GM19043 (cell line): ENCODE data around the gene CCND1.
"Not testable (repeated sequence)": the region's sequence is repeated elsewhere in the genome, so short reads cannot be mapped to it uniquely, and the experiment has no call there.

ENCODE experiments used
- ATAC-seq: cut with Tn5 transposase; IDR thresholded peaks from one replicate; pipeline ENCODE4 v1.9.1; 2021; ENCODE audit warnings: low read depth; ENCODE audit not compliant: unreplicated experiment

The CCND1 gene

DNA sequence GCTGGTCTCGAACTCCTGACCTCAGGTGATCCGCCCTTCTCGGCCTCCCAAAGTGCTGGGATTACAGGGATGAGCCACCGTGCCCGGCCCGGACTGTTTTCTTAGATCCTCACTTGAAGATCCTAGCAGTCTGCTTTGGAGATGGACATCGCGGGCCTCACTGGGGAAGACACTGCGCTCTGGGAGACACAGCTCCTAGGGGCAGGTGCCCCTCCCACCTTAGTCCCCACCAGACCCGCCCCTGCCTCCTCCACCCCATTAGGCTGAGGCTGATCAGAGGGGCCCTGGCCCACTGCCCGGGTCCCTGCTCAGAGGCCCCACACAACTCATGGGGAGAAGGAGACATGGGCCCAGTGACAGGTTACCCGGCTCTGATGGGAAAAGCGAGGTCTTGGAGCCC is 45.5 kb downstream of the CCND1 start:
- ATAC-seq, result no peak

DNA sequence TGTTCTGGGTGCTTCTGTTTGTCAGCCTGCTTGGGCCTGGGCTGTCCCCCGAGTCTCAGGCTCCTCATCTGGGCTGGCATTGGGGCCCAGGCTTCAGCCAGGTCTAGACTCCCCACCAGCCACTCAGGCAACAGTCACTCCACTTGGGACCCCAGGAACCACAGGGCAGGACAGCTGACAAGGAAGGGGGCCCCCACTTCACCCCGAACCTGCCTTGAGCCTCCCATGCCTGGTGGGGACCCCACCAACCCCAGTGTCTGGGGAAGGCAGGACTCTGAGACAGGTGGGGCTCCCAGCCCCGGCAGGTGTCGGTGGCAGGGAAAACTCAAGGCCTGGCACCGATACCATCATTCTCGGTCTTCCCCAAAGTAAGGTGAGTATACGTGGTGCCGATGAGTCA is 45.9 kb downstream of the CCND1 start:
- ATAC-seq, result no peak

GRCh38 chr11:69687969-69688771 is 47.2 kb downstream of the CCND1 start:
- ATAC-seq, result not testable (repeated sequence)

DNA sequence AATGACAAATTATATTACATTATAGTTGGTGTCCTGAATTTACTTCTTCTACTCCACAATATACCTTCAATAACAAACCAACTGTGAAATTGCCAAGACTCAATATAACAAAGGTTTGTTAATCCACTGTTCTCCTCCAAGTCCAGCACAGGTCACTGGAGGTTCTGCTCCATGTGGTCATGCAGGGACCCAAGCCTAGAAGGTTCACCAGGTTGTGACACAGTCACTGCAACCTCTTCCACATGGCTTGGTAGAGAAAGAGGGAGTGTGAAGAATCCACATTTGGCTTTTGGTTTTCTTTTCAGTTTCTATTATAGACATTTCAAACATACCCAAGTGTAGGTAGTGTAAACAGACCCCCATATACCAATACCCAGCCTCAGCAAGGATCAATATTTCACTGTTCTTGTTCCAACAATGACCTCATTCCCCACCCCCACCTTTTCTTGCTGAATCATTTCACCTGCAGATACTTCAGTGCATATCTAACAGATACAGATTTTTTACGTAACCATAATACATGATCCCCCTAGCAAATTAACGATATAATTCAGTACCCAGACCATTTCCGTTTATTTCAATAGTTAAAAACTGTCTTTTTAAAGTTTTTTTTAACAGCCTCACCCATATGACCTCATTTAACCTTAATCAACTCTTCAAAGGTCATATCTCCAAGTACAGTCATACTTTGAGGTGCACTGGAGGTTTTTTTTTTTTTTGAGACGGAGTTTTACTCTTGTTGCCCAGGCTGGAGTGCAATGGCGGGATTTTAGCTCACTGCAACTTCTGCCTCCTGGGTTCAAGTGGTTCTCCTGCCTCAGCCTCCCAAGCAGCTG is 48.7 kb downstream of the CCND1 start:
- no peak for ATAC-seq

DNA sequence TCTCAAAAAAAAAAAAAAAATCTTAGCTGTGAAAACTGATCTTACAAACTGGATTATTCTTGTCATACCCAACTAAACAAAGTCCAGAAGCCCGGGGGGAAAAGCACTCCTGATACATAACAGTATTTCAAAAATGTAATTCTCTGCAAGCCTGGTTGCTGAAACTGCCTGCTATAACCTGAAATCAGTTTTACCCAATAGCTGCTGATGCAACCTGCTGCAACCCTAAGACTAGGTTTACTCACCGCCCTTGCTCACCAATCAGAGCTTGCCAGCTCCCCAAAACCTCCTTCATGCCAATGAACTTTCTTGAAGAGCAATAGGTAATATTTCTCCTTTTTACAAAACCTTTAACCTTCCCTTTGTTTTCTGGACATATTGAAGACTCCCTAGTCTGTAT is 50.5 kb downstream of the CCND1 start:
- no peak for ATAC-seq

DNA sequence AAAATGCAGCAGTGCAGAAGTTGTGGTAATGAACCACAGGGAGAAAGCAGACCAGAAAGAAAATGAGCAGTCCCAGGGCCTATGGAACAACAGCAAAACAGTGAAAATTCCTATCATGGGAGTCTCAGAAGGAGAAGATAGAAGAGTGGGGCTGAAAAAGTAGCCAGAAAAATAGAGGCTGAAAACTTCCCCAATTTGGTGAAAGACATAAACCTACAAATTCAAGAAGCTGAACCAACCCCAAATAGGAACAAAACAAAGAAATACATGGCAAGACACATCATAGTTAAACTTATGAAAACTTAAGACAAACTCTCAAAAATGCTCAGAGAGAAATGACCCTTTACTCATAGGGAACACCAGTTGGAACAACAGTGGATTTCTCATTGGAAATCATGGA is 51.5 kb downstream of the CCND1 start:
- no peak for ATAC-seq

GRCh38 chr11:69694781-69695180 is 53.8 kb downstream of the CCND1 start:
- no peak for ATAC-seq

DNA sequence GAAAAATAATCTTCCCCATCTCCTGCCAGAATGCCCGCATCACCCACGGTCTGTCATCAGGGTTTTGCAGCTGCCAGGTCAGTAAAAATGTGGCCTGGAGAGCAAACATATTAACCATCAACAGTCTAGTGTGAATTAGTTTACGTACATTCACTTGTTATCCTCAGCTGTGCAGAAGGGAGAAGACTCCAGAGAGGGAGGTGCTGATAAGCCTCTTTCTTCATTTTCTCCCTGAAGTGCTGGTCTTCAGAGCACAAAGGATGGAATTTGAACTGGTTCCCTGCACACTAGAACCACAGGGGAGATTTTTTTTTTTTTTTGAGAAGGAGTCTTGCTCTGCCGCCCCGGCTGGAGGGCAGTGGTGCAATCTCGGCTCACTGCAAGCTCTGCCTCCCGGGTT is 54.6 kb downstream of the CCND1 start:
- no peak for ATAC-seq

DNA sequence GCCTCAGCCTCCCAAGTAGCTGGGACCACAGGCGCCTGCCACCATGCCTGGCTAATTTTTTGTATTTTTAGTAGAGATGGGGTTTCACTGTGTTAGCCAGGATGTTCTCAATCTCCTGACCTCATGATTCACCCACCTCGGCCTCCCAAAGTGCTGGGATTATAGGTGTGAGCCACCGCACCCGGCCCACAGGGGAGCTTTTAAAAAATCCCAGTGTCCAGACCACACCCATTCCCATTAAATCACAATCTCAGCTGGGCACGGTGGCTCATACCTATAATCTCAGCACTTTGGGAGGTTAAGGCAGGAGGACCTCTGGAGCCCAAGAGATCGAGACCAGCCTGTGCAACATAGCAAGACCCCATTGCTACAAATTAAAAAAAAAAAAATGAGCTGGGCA is 55.0 kb downstream of the CCND1 start:
- ATAC-seq, result not testable (repeated sequence)

DNA sequence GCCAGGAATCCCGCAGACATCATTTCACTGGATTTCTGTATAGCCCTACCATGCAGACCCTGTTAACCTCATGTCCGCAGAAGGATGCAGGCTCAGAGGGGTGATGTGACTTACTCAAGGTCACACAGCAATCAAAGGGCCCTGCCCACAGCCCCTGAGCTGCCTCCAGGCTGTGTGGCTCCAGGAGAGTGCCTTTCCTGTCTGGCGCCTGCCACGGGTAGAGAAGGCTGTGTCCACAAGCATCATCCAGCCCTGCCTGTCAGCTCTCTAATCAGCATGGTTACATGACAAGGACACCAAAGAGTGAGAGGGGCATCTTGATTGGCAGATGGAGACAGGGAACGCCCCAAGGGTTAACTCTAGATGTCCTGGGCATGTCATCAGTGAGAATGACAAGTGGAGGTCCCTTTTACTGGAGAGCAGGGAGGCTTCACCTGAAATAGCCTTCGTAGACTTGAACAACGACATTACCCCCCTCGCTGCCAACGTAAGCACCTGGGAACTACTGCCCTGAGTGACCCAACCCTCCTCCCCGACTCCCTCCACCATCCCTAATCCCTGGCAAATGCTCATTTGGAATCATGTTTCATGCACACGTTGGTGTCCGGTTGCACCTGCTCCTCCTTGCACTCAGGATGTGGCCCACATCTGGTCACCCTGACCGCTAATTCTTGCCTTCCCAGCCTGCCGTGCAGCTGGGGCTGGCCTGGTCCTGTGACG is 56.0 kb downstream of the CCND1 start:
- ATAC-seq, result no peak

GRCh38 chr11:69697469-69697843 is 56.5 kb downstream of the CCND1 start:
- ATAC-seq, result no peak

- ATAC-seq, result no peak
Measured at GRCh38 chr11:69697861-69698260, 56.9 kb downstream of the CCND1 start.

DNA sequence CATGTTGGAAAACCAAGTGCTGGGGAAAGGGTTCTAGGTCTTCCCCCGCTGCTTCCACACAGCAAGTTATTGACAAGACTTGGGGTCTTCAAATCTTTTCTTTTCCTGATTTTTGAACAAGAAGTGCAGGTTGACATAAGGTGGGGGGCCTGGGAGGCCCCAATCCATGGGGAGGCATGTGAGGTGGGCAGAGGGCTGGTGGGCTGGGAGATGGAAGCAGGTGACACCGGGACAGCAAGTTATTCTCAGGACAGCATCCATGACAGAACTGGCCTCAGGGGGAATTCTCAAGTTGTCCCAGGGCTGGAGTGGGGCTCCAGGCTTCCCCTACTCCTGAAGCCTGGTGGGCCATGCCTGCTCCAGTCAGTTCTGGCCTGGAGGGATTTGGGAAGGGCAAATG is 57.4 kb downstream of the CCND1 start:
- no peak for ATAC-seq

DNA sequence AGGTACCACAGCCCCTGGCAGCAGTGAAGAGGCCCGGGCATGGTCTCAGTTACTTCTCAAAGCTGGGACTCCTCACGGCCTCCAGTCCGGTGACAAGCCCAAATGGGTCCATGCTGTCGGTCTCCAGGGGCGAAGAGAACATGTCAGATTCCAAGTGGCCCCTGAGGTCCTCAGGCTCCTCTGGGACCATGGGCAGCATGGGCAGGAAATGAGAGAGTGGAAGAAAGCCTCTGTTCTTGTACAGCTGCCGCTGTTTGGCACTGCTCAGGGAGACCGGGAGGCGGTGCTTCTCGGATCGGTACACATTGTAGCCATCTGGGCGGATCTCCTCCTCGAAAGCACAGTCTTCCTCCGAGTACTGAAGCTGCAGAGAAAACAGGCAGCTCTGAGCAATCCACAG is 58.3 kb downstream of the CCND1 start:
- ATAC-seq, result no peak

DNA sequence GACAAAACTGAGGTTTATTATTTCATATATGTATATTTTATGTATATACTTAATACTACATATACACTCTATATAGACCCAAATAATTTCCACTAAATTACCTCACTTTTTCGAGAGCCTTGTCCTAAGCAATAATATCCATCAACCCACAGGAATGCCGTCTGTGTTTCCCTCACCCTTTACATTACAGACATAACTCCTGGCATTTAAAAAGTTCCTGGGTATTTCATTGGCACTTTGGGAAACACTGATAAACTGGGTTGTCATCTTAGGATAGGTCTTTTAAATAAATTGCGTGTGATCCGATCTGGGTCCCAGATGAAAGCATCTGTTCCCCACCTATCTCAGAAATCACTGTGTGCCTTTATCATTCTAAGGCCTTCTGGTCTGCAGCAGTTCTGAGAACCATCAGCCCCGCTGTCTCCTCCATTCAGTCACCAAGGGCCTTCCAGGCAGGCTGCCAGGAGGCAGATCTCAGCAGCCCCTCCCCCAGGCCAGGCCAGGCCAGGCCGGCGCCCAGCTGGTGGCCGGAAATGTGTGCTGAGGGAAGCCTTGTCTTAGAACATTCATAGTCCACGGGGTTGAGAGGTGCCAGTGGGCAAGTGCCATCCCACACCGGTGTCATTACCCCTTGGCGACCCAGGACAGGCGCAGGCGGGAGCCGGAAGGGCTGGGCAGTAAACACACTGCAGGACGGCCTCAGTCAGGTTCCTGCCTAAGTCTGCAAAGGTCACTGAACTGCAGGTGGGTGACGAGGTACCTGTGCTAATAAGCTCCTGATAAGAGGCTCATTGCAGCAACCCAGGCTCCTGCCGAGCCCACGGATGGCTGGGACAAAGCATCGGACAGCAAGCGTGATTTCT is 59.6 kb downstream of the CCND1 start:
- no peak for ATAC-seq

DNA sequence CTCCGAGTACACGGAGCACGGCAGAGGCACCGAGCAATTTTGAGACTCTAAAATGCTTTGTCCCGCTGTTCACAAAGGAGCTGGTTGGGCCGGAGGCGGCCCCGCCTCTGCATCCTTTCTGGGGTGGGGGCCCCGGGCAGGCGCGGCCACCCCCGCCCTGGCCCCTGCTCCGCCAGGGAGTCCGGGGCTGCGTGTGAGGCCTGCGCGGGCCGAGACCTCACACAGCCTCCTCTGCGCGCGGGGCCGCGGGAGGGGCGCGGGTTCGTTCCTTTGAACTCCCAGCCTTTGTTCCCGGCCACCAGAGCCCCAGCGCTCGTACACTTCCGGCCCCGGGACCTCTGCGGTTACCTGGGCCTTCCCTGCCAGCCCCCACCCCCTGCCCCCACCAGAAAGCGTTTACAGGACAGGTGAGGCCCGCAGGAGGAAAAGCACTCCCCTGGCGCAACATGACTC is 61.3 kb downstream of the CCND1 start:
- no peak for ATAC-seq

- ATAC-seq, result no peak
Measured at GRCh38 chr11:69702769-69703452, 62.0 kb downstream of the CCND1 start.

DNA sequence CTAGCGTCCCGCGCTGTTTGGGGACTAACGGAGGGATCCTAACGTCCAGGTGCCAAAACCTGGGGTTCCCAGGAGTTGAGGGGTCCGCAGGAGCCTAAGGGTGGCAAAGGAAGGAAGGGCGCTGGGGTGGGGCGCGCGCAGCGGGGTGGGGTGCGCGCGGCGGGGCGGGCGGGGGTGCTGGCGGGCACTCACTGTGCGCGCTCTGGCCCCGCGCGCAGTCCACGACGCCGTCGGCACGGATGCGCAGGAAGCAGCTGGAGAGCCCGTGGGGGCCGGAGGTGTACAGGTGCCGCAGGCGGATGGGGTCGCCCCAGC is 62.5 kb downstream of the CCND1 start:
- no peak for ATAC-seq
